HL-60/S4 treated with retinoic acid at 250 ng/mL for 4 days and 3 days (cell line): Measurements from ENCODE around the gene POU2F1.

Source experiments
- in situ Hi-C: fragments of 300-500 bp; cut with MboI; formaldehyde crosslinking; loops from 2 replicates; pipeline ENCODE4 v1.7.0; 2022; ENCODE audit warnings: low sequenced_read_pairs

POU2F1 gene

DNA sequence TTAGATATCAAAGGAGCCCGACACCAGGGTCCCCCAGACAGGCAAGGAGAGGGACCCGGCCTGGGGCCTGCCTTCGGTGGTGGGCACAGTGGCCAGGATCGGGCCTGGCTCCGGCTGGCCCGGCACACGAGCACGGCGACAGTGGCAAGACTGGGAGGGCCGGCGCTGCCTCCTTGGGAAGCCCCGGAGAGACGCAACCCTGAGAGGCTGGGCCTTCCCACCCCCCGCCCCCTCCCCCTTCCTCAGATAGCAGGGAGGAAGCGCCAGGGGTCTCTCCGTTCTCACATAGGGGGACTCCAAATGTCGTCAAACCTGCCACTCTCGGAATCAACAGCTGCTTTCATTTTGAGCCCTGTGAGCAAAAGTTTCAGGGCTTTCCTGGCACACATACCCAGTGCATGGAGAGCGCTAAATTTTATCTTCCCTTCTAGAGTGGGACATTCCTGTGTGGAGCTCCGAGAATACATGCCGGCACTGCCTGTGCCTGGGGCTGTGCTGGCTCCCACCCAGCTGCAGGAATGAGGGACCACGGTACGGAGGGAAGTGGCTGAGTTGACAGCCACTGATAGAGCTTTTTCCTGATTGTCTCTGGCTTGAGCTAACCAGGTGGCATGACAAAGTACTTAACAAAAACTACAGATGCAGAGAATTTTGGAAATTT is 235.2 kb downstream of the POU2F1 start:
- in situ Hi-C loops, result no loop called here

- in situ Hi-C loops, result no loop called here
Measured at GRCh38 chr1:167456524-167456923, 235.8 kb downstream of the POU2F1 start.

DNA sequence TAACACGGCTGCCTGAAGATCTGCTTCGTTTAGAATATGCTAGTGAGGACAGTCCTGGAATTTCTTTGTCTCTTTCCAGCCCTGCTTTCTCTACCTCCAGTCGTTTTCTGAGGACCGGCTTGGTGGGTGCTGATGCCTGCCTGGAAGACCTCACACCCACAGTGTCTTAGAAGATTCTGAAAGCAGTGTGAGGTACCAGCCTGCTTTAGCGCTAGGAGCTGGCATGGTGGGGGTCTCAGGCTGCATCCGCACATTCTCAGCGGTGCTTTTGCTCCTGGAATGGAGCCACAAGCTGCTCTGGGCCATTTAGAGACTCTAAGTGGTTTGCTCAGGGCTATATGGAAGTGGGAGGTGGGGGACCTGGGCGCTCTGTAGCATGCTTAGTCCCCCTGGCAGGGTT is 236.2 kb downstream of the POU2F1 start:
- in situ Hi-C loops, result no loop called here

- in situ Hi-C loops, result no loop called here
Measured at GRCh38 chr1:167457936-167458584, 237.4 kb downstream of the POU2F1 start.

DNA sequence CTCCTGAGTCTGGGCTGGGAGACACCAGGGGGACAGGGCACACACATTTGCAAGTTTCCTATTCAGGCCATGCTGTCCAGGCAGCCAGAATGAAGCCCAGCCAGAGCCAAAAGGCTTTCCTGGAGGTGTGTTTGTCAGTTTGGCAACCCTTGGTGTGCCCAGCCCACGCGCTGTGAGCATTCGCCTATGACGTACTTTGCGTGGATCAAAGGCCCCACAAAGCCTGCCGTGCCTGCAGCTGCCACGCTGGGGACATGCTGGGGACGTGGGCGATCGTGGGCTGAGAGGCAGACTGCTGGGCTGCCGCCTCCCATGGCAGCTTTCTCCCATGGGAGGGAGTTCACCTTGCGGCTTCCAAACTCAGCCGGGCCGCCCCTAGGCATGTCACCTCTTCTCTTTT is 240.2 kb downstream of the POU2F1 start:
- in situ Hi-C loops, result no loop called here

DNA sequence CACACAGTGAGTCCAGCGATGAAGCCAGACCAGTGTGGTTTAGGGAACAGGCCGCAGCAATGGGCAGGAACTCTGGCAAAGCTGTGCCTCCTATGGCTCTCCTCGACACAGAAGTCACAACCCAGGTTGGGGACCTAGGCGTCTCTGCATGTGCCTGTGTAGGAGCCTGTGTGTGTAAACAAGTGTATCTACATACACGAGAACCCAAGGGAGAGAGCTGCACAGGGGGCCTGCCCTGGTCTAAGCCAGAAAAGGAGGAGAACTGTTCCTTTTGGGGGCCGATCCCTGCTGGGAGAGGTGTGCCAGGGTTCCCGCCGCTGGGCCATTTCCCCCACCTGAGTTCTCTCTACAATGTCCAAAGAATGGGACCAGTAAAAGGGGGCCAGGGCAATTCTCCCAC is 241.7 kb downstream of the POU2F1 start:
- in situ Hi-C loops, result no loop called here

- in situ Hi-C loops, result no loop called here
Measured at GRCh38 chr1:167463080-167463479, 242.4 kb downstream of the POU2F1 start.

DNA sequence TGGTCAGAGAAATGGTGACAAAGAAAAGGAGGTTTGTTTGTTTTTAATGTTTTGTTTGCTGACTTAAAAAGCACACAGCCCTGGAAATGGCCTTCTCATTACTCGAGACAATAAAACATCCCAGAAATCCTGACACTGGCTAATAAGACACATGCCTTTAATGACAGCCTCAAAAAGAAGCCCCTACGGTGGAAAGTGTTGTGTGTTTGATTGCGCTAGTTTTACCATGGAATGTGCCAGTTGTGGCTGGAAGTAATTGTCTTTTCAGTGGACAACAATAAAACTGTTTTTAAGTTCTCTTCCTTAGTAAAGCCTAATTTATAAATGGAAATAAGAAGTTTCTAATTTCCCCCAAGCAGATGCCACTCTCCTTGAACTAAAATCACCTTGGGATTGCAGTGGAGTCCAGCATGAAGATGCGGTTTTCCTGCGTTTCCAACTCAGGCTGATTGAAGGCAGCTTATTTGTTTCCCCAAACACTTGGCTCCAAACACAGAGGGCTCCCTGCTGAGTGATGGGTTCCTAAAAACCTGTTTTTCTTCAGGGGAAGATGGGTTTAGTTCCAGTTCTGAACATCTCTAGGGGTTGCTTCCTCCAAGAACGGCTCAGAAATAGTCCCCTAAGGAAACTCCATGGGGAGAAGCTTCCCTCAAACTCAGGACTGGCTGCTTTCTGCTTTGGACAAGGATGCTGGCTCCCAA is 243.3 kb downstream of the POU2F1 start:
- in situ Hi-C loops, result no loop called here

GRCh38 chr1:167465018-167465417 is 244.3 kb downstream of the POU2F1 start:
- in situ Hi-C loops, result no loop called here

- in situ Hi-C loops, result no loop called here
Measured at GRCh38 chr1:167465743-167466142, 245.1 kb downstream of the POU2F1 start.

DNA sequence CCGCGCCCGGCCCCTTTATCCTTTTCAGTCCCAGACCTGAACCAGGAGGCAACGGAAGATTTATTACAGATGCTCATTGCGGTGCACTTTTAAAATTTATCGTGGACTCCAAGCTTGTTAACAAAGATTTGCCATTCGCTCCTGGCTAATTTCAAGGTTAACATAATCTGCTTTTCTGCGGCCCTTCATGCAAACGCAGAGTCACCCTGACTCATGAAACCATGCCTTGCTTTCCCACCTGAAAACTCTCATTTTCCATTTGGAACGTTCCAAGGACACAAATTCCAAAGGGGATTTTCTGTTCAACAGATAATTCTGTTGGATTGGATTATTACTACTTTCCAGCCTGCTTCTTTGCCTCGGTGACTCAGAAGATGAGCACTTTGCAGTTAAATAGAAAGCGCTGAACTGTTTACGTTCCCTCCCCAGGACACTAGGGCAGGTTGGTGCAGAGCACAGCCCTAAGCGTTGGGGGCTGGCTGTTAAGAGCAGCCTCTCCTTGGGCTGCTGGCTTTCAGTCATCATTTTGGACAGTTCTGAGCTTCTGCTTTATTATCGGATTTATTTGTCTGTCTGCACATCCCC is 246.5 kb downstream of the POU2F1 start:
- in situ Hi-C loops, result no loop called here

GRCh38 chr1:167467752-167468151 is 247.1 kb downstream of the POU2F1 start:
- in situ Hi-C loops, result no loop called here

DNA sequence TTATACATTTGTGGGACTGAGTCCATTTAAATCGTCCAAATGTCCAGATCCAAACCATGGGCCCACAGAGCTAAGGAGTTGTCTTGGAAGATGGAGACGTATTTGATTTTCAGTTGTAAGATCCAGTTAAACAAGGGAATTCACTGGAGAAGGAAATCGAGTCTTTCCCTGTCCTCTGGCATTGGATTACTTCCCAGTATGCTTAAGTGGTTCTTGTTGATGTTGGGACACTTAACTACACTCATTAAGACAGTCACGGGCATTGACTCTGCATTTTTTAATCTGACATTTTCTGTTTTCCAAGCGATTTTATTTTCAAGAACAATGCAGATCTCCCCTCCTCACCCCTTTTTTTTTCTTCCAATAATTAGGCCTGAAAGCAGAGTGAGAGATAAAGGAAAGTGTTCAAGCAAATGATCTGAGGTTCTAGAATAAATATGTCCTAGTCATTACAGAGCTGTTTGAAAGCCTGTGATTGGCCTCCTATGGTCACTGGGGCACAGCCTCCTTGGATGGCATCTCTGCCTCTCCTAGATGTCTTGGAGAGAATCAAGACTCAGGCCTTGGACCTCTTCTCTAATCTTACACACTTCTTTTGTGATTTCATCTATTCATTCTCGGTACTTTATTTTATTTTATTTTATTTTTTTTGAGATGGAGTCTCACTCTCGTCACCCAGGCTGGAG is 248.7 kb downstream of the POU2F1 start:
- in situ Hi-C loops, result no loop called here

GRCh38 chr1:167471568-167471967 is 250.9 kb downstream of the POU2F1 start:
- in situ Hi-C loops, result no loop called here

DNA sequence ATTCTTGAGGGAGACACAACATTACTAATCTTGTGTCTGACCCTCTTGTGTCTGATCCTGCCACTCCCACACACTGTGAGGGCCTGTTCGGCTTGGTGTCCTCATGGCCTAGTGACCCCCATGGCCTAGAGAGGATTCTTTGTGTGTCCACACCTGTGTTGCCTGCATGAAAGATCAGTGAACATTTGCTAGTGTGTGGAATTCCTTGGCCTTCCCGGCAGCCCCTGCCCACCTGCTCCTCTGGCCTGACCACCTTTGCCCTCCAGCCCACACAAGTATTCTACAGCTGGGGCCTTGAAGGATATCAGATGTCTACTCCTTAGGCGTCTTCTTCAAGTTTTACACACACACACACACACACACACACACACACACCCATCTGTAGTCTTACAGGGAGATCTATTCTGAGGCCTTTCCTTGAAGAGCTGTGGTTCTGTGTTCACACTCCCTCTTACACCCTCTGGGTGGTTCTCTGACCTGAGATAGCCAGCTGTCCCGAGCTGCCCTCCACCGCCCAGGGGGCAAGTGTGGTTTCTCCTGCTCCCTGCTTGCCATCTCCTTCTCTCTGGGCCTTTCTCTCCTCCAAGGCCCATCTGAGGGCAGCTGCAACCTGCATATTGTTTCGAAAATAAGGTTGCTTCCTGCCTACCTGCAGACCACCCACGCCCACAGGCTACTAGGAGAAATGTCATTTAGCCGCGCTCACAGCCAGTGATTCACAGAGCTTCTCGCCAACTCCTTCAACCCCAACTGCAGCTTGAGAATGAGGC is 252.3 kb downstream of the POU2F1 start:
- in situ Hi-C loops, result no loop called here

- in situ Hi-C loops, result no loop called here
Measured at GRCh38 chr1:167473761-167474160, 253.1 kb downstream of the POU2F1 start.

GRCh38 chr1:167474191-167474641 is 253.5 kb downstream of the POU2F1 start:
- in situ Hi-C loops, result no loop called here

GRCh38 chr1:167476061-167476460 is 255.4 kb downstream of the POU2F1 start:
- in situ Hi-C loops, result no loop called here
